H9 (cell line): Measurements from ENCODE around the gene MOCS3. TPM values are rescaled to one million over a fixed set of nuclear protein-coding genes. Genes with fewer than 3 reads are reported as not detected.

Source experiments
- DNase-seq: peaks from one replicate; pipeline ENCODE4 v3.0.0-alpha.2; 2017
- H2AFZ ChIP-seq: one replicate; pipeline ENCODE4 v1.6.1; 2013; ENCODE audit warnings: mild to moderate bottlenecking, low read length, control low read depth, moderate library complexity
- H2AK5ac ChIP-seq: 2 replicates; pipeline ENCODE4 v1.6.1; 2013; ENCODE audit warnings: low read length, control low read depth, mixed read lengths; ENCODE audit not compliant: insufficient read length
- H2BK120ac ChIP-seq: one replicate; pipeline ENCODE4 v1.6.1; 2013; ENCODE audit warnings: low read depth, mild to moderate bottlenecking, low read length, control low read depth, inconsistent platforms; ENCODE audit not compliant: poor library complexity, severe bottlenecking
- H2BK12ac ChIP-seq: 2 replicates; pipeline ENCODE4 v1.6.1; 2013; ENCODE audit warnings: low read length, control low read depth, mixed read lengths, low read depth; ENCODE audit not compliant: insufficient read length
- H2BK15ac ChIP-seq: 2 replicates; pipeline ENCODE4 v1.6.1; 2013; ENCODE audit warnings: low read depth, low read length, control low read depth
- H2BK20ac ChIP-seq: one replicate; pipeline ENCODE4 v1.6.1; 2013; ENCODE audit warnings: low read depth, mild to moderate bottlenecking, low read length, control low read depth, inconsistent platforms; ENCODE audit not compliant: poor library complexity, severe bottlenecking
- H2BK5ac ChIP-seq: 2 replicates; pipeline ENCODE4 v1.6.1; 2013; ENCODE audit warnings: low read length, control low read depth, mixed read lengths; ENCODE audit not compliant: insufficient read length
- H3K14ac ChIP-seq: 2 replicates; pipeline ENCODE4 v1.6.1; 2013; ENCODE audit warnings: low read length, control low read depth; ENCODE audit not compliant: insufficient read depth
- H3K18ac ChIP-seq: 2 replicates; pipeline ENCODE4 v1.6.1; 2013; ENCODE audit warnings: low read depth, mild to moderate bottlenecking, mixed read lengths, low read length, control low read depth; ENCODE audit not compliant: insufficient read length
- H3K23ac ChIP-seq: 2 replicates; pipeline ENCODE4 v1.6.1; 2013; ENCODE audit warnings: low read length, control low read depth, mixed read lengths, low read depth; ENCODE audit not compliant: insufficient read length
- H3K23me2 ChIP-seq: 2 replicates; pipeline ENCODE4 v1.6.1; 2013; ENCODE audit warnings: low read depth, mild to moderate bottlenecking, mixed read lengths, low read length, control low read depth; ENCODE audit not compliant: insufficient read length, poor library complexity, severe bottlenecking
- H3K27ac ChIP-seq: 2 replicates; pipeline ENCODE4 v1.5.1; 2013; ENCODE audit warnings: low read length, control low read depth, mixed read lengths, low read depth; ENCODE audit not compliant: insufficient read length
- H3K27me3 ChIP-seq: 2 replicates; pipeline ENCODE4 v1.6.1; 2013; ENCODE audit warnings: low read length, control low read depth, inconsistent platforms; ENCODE audit not compliant: insufficient read depth
- H3K4ac ChIP-seq: 2 replicates; pipeline ENCODE4 v1.6.1; 2013; ENCODE audit warnings: low read depth, mild to moderate bottlenecking, control low read depth, inconsistent platforms, low read length, moderate library complexity
- H3K4me1 ChIP-seq: 2 replicates; pipeline ENCODE4 v1.6.1; 2013; ENCODE audit warnings: low read length, control low read depth, inconsistent platforms; ENCODE audit not compliant: insufficient read depth
- H3K4me2 ChIP-seq: 2 replicates; pipeline ENCODE4 v1.6.1; 2013; ENCODE audit warnings: low read length, control low read depth, mixed read lengths; ENCODE audit not compliant: insufficient read length, insufficient read depth
- H3K56ac ChIP-seq: 2 replicates; pipeline ENCODE4 v1.6.1; 2013; ENCODE audit warnings: low read depth, mild to moderate bottlenecking, mixed read lengths, low read length, control low read depth; ENCODE audit not compliant: insufficient read length
- H3K79me1 ChIP-seq: 2 replicates; pipeline ENCODE4 v1.6.1; 2013; ENCODE audit warnings: low read depth, mild to moderate bottlenecking, moderate library complexity, low read length, control low read depth, inconsistent platforms; ENCODE audit not compliant: insufficient read depth, poor library complexity, severe bottlenecking
- H3K79me2 ChIP-seq: 2 replicates; pipeline ENCODE4 v1.6.1; 2013; ENCODE audit warnings: low read length, control low read depth, inconsistent platforms; ENCODE audit not compliant: insufficient read depth
- H3K9ac ChIP-seq: 2 replicates; pipeline ENCODE4 v1.6.1; 2013; ENCODE audit warnings: low read length, control low read depth, mixed read lengths; ENCODE audit not compliant: insufficient read length; ENCODE audit errors: extremely low read depth
- H3K9me3 ChIP-seq: one replicate; pipeline ENCODE4 v1.6.1; 2013; ENCODE audit warnings: low read depth, low read length, inconsistent platforms; ENCODE audit not compliant: control insufficient read depth
- H3T11ph ChIP-seq: one replicate; pipeline ENCODE4 v1.6.1; 2013; ENCODE audit warnings: mild to moderate bottlenecking, low read length, control low read depth, inconsistent platforms
- H4K20me1 ChIP-seq: one replicate; pipeline ENCODE4 v1.6.1; 2013; ENCODE audit not compliant: control insufficient read depth, insufficient read length, insufficient read depth
- H4K5ac ChIP-seq: 2 replicates; pipeline ENCODE4 v1.6.1; 2013; ENCODE audit warnings: low read depth, mild to moderate bottlenecking, mixed read lengths, low read length, control low read depth; ENCODE audit not compliant: insufficient read length
- H4K8ac ChIP-seq: replicated peaks from 2 replicates; pipeline ENCODE4 v1.6.1; 2013; ENCODE audit warnings: low read length, control low read depth, mixed read lengths, low read depth; ENCODE audit not compliant: insufficient read length
- H4K91ac ChIP-seq: 2 replicates; pipeline ENCODE4 v1.6.1; 2013; ENCODE audit warnings: low read depth, mild to moderate bottlenecking, moderate library complexity, mixed read lengths, low read length, control low read depth; ENCODE audit not compliant: insufficient read length
- H3K27ac Mint-ChIP-seq, 3 experiments: 2 replicates in 2 of 3; 3 replicates in 1 of 3; pipeline ENCODE4 v1.8.0; 2020 to 2021; ENCODE audit warnings: mixed read lengths in 3 of 3, mild to moderate bottlenecking in 1 of 3, moderate library complexity in 1 of 3
- H3K27me3 Mint-ChIP-seq: 2 replicates; pipeline ENCODE4 v1.8.0; 2021; ENCODE audit warnings: low read depth, mild to moderate bottlenecking, moderate library complexity, mixed read lengths
- H3K36me3 Mint-ChIP-seq, 3 experiments: 2 replicates in 2 of 3; 3 replicates in 1 of 3; pipeline ENCODE4 v1.8.0; 2020 to 2021; ENCODE audit warnings: low read depth in 3 of 3, mixed read lengths in 3 of 3; ENCODE audit not compliant: insufficient read depth in 1 of 3
- H3K4me1 Mint-ChIP-seq, 2 experiments: 2 replicates each; pipeline ENCODE4 v1.8.0; 2020; ENCODE audit warnings: mixed read lengths in 2 of 2
- H3K4me3 Mint-ChIP-seq, 2 experiments: 2 replicates in 1 of 2; 3 replicates in 1 of 2; pipeline ENCODE4 v1.8.0; 2020 to 2021; ENCODE audit warnings: mild to moderate bottlenecking in 2 of 2, mixed read lengths in 2 of 2, moderate library complexity in 1 of 2
- H3K9me3 Mint-ChIP-seq, 2 experiments: 2 replicates in 1 of 2; 3 replicates in 1 of 2; pipeline ENCODE4 v1.8.0; 2020; ENCODE audit warnings: mild to moderate bottlenecking in 2 of 2, mixed read lengths in 2 of 2, moderate library complexity in 1 of 2
- WGBS: extraction: QIAGEN DNeasy Blood & Tissue Kit; methylation state at CpG from one replicate; pipeline ENCODE4 v1.1.7; 2013; ENCODE audit warnings: missing lambda C conversion rate, low lambda C conversion rate, mixed read lengths; ENCODE audit not compliant: insufficient read length; ENCODE audit errors: extremely low coverage; 5-methylcytosine and 5-hydroxymethylcytosine counted together
- total RNA-seq: library from RNA; stranded (reverse); gene quantifications from 2 replicates; pipeline ENCODE4 v1.2.1, GENCODE V29; 2021
- TF ChIP-seq, protein P1 (sequence below): fragments of 200-600 bp; sonication (generic); conservative IDR thresholded peaks from 3 replicates; pipeline ENCODE4 v1.8.0; 2021; ENCODE audit warnings: antibody characterized with exemption, mild to moderate bottlenecking

Gene MOCS3
- total RNA-seq, 1 experiment from 2014 or later, result 9.0 TPM

DNA sequence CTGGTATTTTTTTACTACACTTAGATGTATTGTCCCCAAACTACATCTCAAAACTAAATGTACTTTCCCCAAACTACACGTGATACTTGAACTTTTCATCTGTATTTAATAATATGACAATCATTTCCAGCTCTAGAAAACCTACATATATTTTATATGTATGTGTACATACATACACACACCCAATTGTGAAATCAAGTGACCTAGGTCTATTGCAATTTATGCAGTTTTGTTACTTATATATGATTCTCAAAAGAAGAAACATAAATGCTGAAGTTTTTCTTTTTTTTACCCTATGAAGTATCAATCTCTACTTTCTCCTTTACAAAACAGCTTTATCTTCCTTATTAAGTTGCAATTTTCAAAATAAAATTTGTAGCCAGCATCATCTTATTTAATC, 32.1 kb upstream of the MOCS3 start:
- Histone ChIP-seq H3K56ac (no peak overlapping the region), H3K9ac (no peak overlapping the region), H2BK12ac (no peak overlapping the region), H3K23ac (no peak overlapping the region), H3K4me1 (peaks cover 6% of the 10 kb centered on the region), H3K18ac (no peak overlapping the region), H2BK15ac (no peak overlapping the region), H2AFZ (no peak overlapping the region), H4K5ac (no peak overlapping the region), H3K79me1 (no peaks in the 10 kb centered on the region), H2AK5ac (no peak overlapping the region), H3K4me2 (no peak overlapping the region), H4K20me1 (no peaks in the 10 kb centered on the region), H3K27me3 (no peaks in the 10 kb centered on the region), H3K14ac (no peak overlapping the region), H2BK5ac (no peak overlapping the region), H3T11ph (no peak overlapping the region), H3K4ac (no peak overlapping the region), H4K91ac (no peak overlapping the region), H2BK120ac (no peak overlapping the region), H3K27ac (no peak overlapping the region), H3K79me2 (peaks cover 74% of the 10 kb centered on the region), H3K23me2 (peaks cover 14% of the 10 kb centered on the region), H4K8ac (no peak overlapping the region), H2BK20ac (no peak overlapping the region), H3K9me3 (no peaks in the 10 kb centered on the region)
- TF ChIP-seq, protein P1, sequence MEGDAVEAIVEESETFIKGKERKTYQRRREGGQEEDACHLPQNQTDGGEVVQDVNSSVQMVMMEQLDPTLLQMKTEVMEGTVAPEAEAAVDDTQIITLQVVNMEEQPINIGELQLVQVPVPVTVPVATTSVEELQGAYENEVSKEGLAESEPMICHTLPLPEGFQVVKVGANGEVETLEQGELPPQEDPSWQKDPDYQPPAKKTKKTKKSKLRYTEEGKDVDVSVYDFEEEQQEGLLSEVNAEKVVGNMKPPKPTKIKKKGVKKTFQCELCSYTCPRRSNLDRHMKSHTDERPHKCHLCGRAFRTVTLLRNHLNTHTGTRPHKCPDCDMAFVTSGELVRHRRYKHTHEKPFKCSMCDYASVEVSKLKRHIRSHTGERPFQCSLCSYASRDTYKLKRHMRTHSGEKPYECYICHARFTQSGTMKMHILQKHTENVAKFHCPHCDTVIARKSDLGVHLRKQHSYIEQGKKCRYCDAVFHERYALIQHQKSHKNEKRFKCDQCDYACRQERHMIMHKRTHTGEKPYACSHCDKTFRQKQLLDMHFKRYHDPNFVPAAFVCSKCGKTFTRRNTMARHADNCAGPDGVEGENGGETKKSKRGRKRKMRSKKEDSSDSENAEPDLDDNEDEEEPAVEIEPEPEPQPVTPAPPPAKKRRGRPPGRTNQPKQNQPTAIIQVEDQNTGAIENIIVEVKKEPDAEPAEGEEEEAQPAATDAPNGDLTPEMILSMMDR, result no peak
- H3K9me3 Mint-ChIP-seq, result peaks cover 0 to 7% of the 10 kb centered on the region in 2 experiments; a peak in 2 of 5 replicates
- peaks cover 59 to 60% of the 10 kb centered on the region in 2 experiments for H3K4me1 Mint-ChIP-seq
- peaks cover 35 to 73% (median 70%) of the 10 kb centered on the region in 3 experiments for H3K36me3 Mint-ChIP-seq
- H3K27me3 Mint-ChIP-seq, result no peaks in the 10 kb centered on the region
- DNase-seq, result no peak
- no peak overlapping the region; a peak in 1 of 7 replicates for H3K27ac Mint-ChIP-seq
- WGBS, result no CpG with 5 or more reads among the region's 1 CpG
- no peak overlapping the region for H3K4me3 Mint-ChIP-seq
